ENCODE measurements around the gene PLCH2. TPM values are rescaled to one million over a fixed set of nuclear protein-coding genes. Genes with fewer than 3 reads are reported as not detected.

PLCH2 gene
- total and polyA plus RNA-seq, 9 of the 15 experiments (the other 6 are each of a cell fraction or from before 2014, with no cell fraction given) = 0.16 TPM; not detected in 8

- TF ChIP-seq ATF2 (CRISPR knock-in tag; IDR thresholded peaks at IDR 0.05) (no peak), CEBPG (CRISPR knock-in tag; IDR thresholded peaks at IDR 0.05) (no peak), CEBPG (tag; conservative IDR thresholded peaks at IDR 0.05 in 1 of 2, IDR thresholded peaks at IDR 0.05 in 1 of 2) (no peak), CEBPB (tag; IDR thresholded peaks at IDR 0.05) (no peak), MGA (IDR thresholded peaks at IDR 0.05) (peak; percentile 92), HDGF (IDR thresholded peaks at IDR 0.05) (peak; percentile 87; the same call in 1 of the 2 replicates), CC2D1A (IDR thresholded peaks at IDR 0.05) (peak; percentile 78), ZFX (CRISPR knock-in tag; IDR thresholded peaks at IDR 0.05) (peak; percentile 78), PHTF2 (CRISPR knock-in tag; IDR thresholded peaks at IDR 0.05) (no peak), MAX (CRISPR knock-in tag; IDR thresholded peaks at IDR 0.05) (peak; percentile 94)
These were observed 65.6 kb downstream of the PLCH2 start (continued) for GRCh38 chr1:2541619-2542245.
